IPS-18c (cell line): ENCODE results near the gene MTCH1.

Experiments
- H3K4me3 ChIP-seq: 2 replicates; pipeline ENCODE4 v1.7.0; 2013; ENCODE audit warnings: low read depth, mild to moderate bottlenecking, low read length, moderate library complexity; ENCODE audit not compliant: insufficient read depth
- H3K9me3 ChIP-seq: one replicate; pipeline ENCODE4 v1.6.1; 2013; ENCODE audit warnings: mild to moderate bottlenecking, low read length, moderate library complexity; ENCODE audit not compliant: control insufficient read depth, insufficient read depth

Gene MTCH1

DNA sequence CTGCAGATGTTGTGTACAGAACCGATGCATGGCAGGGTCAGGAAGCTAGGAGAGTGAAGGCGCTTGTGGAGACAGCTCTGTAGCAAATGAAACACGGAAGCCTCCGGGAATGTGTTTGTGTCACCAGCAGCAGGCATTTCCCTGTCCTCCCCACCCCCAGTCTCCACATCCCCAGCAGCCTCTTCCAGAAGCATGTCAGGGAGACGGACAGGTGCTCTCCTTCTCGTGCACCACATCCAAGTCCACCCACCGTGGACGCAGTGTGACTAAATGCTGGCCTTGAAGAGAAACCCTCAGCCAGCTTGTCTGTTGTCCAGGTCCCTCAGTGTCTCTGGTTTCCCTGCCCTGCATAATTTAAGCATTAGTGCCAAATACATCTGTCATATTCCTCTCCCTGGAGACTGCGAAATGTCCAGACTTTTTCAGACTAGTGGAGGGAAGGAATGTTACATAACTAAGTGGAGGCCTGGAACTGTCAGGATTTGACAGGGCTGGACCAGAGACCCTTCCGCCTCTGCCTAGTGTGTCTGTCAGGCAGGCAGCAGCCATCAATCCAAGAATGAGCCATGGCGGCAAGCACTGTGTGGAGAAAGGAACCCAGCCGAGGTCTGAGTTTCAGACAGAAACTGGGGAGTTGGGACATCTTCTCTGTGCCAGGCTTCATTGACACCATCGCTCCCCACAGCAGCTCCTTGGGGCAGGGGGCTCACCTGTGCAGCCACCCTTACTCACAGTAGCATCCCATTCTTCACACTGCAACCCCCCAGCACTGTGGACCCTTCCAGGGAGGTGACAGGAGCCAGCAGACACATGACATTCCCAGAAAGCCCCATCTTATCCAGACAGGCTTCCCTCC lies 58.1 kb downstream of the MTCH1 start:
- peaks cover 3% of the 10 kb centered on the region for H3K9me3 ChIP-seq
- no peak overlapping the region for H3K4me3 ChIP-seq

DNA sequence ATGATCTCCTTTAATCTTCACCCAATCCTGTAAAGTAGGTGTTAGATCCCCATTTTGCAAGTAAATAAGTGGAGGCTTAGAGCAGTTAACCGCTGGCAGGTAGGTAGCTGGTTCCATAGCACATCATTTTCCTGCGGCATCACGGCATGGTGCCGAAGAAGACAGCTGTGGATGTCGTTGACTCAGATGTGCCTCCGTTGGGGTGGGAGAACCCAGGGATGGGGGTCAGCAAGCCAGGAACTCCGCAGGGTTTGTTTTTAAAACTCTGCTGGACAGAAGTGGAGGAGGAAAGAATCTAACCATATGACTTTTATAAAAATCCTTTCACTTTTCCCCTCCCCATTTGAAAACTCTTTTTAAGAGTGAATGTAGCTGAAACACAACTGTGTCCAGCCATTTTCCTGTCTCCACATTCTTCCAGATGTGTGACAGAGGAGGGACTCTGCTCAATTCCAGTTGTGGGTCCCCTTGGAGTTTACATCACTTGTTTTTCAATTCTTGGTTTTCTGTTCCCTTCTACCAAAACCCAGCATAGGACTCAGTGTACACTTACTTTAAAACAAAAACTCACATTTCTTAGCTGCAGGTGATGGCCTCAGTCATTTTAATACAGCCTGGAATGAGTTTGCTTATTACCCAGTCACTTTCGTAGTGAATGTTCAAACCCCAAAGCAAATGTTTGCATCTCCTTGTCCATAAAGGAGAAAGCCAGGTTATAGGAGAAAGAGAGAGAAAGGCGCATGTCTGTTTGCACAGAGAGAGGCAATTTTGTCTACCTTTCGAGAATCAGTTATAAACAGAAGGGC lies 59.1 kb downstream of the MTCH1 start:
- H3K9me3 ChIP-seq, result peaks cover 3% of the 10 kb centered on the region
- no peak overlapping the region for H3K4me3 ChIP-seq

DNA sequence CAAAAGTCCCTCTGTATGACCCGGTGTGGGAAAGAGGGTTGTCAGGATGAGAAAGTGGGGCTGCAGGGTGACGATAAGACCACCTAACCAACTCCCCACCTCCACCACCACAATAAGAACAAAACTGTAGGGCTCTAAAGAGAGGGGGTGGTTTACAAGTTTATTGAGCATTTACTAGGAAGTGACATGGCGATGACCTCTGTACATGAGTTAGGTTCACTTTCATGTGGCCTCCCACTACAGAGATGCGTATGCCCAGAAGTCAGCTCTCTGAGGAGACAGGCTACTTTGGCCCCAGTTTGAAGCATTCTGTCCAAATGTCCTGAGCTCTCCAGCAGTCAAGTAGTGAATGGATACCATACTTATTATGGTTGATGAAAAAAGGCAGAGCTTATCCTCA lies 60.2 kb downstream of the MTCH1 start:
- Histone ChIP-seq H3K9me3 (peaks cover 3% of the 10 kb centered on the region), H3K4me3 (no peak overlapping the region)

DNA sequence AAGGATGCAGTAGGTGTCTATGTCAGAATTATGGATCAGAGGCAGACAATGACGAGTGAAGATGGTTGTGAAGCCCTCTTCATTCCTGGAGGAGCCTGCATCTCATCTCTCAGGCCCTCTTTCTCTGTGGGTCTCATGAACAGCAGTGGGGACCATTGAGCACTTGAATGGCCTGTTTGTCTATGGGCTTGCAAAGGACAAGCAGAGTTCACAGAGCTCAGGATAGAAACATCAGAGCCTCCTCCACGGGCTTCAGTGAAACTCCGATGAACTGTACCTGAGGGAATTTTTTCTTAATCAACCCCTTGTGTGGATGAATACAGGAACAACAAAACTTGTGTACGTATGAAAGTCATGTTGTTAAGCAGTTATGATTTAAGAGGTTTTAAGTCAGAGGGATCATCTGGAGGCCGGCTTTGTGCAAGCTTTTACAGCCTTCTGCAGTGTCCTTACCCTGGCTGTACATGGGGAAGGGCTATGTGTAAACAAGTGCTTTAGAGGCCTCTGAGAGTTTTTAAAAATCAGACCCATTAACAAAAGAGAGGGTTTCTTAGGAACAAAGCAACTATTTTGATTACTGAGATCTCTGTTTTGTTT lies 61.1 kb downstream of the MTCH1 start:
- Histone ChIP-seq H3K9me3 (no peaks in the 10 kb centered on the region), H3K4me3 (no peak overlapping the region)

DNA sequence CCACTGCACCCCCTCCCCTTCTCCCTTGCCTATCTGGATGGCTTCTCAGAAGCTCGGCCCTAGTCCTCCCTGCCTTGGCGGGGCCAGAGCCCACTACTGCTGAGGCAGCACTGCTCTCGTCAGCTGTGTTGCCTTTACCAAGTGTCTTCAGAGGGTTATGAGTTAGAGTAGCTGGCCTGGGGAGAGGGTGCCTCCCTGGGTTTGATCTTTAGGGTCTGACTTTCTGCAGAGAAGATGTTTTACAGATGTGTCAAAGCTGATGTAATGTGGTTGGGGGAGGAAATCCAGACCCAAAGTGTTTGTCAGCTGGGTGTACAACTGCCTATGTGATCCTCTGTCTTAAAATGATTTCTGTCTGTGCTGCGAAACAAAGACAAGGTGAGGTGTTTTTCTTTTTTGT lies 61.9 kb downstream of the MTCH1 start:
- Histone ChIP-seq H3K4me3 (no peak overlapping the region), H3K9me3 (no peaks in the 10 kb centered on the region)

DNA sequence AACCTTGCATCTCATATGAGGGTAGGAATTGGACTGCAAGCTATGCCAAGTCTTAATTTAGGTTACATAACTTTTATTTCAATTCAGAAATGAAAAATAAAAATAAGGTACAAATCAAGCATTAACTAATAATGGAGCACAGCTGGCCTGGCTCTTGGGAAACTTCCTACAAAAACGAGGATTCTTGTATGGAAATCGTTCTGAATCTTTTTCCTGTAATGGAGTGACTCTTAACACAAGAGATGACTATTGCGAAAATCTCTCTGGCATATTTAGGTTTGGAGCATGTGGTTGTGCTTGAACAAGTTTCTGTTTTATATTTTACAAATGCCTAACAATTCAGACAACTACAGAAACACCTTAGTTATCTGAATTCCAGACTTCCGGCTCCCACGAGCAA lies 65.5 kb downstream of the MTCH1 start:
- Histone ChIP-seq H3K4me3 (no peak overlapping the region), H3K9me3 (no peaks in the 10 kb centered on the region)

DNA sequence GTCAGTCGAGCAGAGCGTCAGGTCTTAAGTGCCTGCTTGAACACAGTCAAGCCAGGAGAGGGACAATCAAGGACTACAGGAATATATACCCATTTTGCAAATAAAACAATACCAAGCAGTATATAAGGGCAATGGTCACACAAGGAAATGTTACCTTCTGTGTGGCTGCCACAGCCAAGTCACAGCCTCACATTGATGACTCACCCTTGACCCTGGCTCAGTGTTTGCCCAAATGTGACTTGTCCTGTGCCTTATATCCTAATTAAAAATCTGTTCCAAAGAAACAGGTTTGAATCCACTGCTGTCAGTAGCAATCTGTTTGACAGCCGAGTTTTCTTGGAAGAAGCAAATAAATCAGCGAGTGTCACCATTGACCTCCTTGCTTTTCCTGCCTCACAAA lies 65.9 kb downstream of the MTCH1 start:
- Histone ChIP-seq H3K9me3 (no peaks in the 10 kb centered on the region), H3K4me3 (no peak overlapping the region)
